GM12873 (cell line): ENCODE measurements around the gene MED13L.

ENCODE experiments used
- TF ChIP-seq, protein P1 (sequence below): IDR thresholded peaks from 2 replicates; pipeline ENCODE4 v1.5.1; 2012; ENCODE audit warnings: low read depth, mild to moderate bottlenecking, moderate library complexity, low read length, control low read depth; ENCODE audit not compliant: insufficient read depth; ENCODE audit errors: missing control alignments

Gene MED13L

DNA sequence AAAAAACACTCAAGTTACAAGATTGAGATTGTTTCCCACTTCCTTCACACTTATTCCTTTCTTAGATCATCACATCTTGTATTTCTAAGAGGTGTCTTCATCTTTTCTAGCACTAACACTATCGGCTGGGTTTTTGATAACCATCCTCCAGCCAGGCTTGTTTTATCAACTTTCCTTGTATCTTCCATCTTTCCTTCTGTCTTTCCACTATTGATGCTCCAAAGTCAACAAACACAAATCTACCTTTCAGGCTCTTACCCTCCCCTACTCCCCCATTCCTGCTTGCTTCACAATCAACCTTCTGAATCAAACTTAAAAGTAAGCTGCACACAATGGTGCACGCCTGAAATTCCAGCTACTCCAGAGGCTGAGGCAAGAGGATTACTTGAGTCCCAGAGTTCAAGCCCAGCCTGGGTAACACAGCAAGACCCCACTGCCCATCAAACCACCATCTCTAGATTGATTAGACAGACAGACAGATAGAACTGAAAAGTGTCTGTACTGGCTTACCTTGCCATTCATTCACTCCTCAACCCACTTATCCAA, 12.9 kb downstream of the MED13L start:
- TF ChIP-seq, protein P1, sequence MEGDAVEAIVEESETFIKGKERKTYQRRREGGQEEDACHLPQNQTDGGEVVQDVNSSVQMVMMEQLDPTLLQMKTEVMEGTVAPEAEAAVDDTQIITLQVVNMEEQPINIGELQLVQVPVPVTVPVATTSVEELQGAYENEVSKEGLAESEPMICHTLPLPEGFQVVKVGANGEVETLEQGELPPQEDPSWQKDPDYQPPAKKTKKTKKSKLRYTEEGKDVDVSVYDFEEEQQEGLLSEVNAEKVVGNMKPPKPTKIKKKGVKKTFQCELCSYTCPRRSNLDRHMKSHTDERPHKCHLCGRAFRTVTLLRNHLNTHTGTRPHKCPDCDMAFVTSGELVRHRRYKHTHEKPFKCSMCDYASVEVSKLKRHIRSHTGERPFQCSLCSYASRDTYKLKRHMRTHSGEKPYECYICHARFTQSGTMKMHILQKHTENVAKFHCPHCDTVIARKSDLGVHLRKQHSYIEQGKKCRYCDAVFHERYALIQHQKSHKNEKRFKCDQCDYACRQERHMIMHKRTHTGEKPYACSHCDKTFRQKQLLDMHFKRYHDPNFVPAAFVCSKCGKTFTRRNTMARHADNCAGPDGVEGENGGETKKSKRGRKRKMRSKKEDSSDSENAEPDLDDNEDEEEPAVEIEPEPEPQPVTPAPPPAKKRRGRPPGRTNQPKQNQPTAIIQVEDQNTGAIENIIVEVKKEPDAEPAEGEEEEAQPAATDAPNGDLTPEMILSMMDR: no peak

DNA sequence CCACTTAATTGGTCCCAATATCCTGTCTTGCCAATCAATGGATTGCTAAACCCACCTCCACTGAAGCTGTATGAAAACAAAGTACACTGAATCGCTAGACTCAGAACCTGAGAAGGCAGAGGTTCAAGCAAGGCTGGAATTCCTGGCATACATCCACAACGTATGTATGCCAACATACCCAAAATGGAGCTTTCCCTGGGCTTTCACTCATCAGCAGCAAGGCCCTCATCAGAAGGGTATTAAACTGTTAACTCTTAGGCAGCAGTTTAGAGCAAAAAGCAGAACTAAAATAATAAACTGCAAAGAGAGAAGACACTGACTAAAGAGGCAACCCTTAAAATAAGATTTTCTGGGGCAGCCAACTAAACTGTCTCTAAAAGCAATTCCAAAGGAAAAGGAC, 13.6 kb downstream of the MED13L start:
- TF ChIP-seq, protein P1: no peak

DNA sequence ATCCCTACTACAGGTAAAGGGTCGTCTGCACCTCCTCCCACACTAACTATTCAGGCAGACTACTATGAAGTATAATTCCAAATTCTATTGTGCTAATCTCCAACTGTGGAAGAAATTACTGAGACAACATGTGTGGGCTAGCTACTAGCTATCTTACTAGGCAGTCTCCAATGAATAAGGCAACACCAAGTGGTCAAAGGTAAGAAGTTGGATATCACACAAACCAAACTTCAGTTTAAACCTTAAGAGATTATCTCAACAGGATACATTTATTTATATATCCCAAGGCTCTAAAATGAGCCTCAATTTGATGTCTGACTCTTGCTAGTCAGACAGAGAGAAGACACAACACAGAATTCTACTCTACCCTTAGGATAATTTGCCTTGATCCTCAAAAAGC, 14.1 kb downstream of the MED13L start:
- TF ChIP-seq, protein P1: no peak

DNA sequence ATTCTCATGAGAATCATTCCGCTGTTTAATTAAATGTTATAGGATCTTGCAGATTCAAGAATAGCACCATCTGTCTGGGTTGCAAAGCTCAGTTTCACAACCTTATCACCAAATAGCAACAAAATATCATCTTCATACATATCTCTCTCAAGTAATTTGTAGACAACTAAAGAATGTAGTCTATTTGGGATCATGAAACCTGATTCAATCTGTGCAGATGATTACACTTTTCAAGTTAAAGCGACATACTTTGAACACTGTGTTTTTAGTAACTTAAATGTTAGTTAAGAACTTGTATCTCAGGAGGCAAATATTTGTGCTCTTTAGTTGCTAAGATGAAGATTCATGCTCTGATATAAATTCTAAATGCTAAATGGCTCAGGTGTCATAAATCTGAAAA, 14.8 kb downstream of the MED13L start:
- TF ChIP-seq, protein P1: no peak

DNA sequence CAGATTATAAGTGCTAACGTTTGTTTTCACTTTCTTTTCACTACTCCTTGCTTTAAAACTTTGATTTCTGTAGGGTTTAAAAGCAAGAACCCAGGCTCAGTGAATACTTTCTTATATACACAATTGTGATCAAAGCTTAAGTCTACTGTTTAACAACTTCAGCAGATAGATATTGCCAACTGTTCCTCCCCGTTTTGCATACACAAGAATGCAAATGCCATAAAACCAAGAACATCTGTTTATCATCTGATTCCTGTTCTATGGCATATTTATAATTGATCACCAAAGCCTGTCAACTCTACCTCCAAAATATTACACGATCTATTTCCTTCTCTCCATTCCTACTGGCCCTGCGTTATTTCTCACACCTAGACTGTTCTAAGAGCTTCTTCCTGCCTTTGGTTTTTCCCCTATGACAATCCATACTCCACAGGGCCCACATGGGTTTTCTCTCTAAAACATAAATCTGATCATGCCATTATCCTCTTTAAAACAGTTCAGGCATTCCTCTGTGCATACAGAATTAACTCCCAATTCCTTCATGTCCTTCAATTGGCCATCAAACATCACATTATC, 15.9 kb downstream of the MED13L start:
- TF ChIP-seq, protein P1: no peak

DNA sequence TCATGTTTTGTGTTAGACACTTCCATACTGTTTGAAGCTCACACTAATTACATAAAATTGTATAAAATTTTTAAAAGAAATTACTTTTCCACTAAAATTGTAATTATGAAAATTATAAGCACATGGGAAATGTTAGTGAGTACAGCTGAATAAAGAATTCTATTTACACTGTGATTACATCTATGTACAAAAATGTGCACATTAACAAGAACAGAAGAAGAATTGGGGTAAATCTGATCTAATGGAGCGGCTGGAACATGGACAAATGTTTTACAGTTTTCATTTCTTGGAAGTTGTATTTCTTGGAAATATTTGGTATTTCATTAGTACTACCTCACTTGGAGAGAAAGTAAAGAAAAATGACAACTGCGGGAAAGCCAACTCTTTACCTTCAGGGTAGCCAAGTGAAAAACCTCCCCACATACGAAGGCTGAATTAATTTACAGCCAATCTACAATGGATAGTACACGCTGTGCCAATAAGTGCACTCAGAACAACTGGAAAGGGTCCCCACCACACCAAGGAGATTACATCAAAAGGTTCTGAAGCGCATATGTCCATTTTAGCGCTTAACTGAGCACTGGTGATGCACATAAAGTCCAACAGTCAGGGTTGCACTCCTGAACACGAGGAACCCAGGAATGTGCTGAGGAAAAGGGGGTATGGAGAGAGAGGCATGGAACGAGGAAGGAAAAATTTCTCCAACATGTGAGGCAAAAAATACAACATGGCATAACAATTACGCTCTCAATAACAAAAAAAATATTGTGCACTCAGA, 17.5 kb downstream of the MED13L start:
- TF ChIP-seq, protein P1: no peak

DNA sequence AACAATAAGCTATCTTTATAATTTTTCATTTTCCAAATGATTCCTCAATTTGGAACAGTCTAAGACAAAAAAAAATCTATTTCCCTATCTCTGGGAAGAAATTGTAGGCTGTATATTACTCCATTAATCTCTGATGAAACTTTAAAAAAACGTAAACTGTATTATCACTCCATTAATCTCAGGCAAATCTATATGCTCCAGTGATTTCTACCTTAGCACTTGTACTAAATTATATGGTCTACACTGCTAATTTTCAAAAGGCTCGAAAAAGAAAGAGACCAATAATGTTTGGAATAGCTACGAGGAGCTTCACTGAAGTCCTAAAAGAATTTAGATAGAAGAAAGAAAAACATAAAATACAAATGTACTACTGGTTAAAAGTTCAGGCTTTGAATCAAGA, 19.7 kb downstream of the MED13L start:
- TF ChIP-seq, protein P1: no peak
